ENCODE measurements around the gene HRH2.

DNA sequence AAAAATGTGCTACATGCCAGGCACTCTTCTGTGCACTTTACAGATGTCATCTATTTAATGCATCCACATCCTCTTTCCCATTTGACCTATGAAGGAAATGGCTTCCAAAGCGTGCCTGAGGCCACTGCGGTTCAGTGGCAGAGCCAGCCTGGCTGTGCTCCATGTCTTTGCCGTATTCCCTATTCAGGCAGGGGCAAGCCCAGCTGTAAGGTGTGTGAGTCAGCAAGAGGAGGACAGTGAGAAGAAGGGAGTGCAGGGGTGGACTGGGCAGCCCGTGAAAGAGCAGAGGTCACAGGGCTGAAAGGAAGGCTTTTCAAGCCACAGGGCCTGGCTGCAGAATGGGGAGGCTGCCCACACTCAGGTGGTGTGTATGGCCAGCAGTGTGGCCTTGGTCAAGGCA, 91.7 kb downstream of the HRH2 start:
- TF ChIP-seq POLR2A (IDR thresholded peaks at IDR 0.05; ENCODE audit: low read length) (no peak), GATA1 (IDR thresholded peaks at IDR 0.05; ENCODE audit: low read depth, low read length) (no peak)
